HEK293 (cell line): ENCODE data around the gene TAF1B.

Experiments used
- ZNF768 ChIP-seq: fragments of 450-650 bp; formaldehyde crosslinking; IDR thresholded peaks from 2 replicates; pipeline ENCODE4 v1.5.1; 2018; ENCODE audit warnings: missing biosample characterization, mild to moderate bottlenecking, missing genetic modification characterization
- TF ChIP-seq, protein P1 (sequence below): fragments of 450-650 bp; formaldehyde crosslinking; IDR thresholded peaks from 2 replicates; pipeline ENCODE4 v1.5.1; 2016; ENCODE audit warnings: missing biosample characterization, missing genetic modification characterization

DNA sequence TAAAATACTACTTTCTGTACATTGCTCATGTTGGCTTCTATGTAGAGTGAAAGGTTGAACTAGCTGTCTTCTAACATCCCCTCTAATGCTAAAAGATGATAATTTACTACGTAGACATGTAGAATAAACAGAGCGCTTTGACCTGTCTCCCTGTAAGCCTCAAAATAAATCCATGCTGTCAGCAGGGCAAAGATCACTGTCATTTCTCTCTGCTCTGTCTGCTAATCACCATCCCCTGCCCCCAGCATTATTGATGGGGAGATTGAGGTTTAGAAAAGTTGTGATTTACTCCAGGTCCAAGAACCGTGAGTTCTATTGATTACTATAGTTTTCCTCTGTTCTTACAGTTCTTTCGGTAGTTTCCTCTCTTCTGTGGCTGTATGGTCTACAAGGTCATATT is 69.2 kb downstream of the TAF1B start:
- TF ChIP-seq, protein P1, sequence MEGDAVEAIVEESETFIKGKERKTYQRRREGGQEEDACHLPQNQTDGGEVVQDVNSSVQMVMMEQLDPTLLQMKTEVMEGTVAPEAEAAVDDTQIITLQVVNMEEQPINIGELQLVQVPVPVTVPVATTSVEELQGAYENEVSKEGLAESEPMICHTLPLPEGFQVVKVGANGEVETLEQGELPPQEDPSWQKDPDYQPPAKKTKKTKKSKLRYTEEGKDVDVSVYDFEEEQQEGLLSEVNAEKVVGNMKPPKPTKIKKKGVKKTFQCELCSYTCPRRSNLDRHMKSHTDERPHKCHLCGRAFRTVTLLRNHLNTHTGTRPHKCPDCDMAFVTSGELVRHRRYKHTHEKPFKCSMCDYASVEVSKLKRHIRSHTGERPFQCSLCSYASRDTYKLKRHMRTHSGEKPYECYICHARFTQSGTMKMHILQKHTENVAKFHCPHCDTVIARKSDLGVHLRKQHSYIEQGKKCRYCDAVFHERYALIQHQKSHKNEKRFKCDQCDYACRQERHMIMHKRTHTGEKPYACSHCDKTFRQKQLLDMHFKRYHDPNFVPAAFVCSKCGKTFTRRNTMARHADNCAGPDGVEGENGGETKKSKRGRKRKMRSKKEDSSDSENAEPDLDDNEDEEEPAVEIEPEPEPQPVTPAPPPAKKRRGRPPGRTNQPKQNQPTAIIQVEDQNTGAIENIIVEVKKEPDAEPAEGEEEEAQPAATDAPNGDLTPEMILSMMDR: no peak
- no peak for TF ChIP-seq ZNF768 (tag by site-specific recombination)
